ENCODE results near the gene MORC1.

The MORC1 gene

GRCh38 chr3:109114746-109115145 is 3.2 kb downstream of the MORC1 start:
- no peak for DNase-seq (ENCODE audit: low read depth)
- H3K4me3 ChIP-seq (replicated peaks; ENCODE audit: low read depth, low read length): no peak overlapping the region
- no peak for TF ChIP-seq CTCF (IDR thresholded peaks at IDR 0.05; ENCODE audit: low read length, missing control alignments)

- H3K4me3 ChIP-seq (replicated peaks; ENCODE audit: low read depth, low read length): no peak overlapping the region
- TF ChIP-seq CTCF (IDR thresholded peaks at IDR 0.05; ENCODE audit: low read length, missing control alignments): no peak
- DNase-seq (ENCODE audit: low read depth): no peak
Observed at GRCh38 chr3:109112946-109113760, 4.8 kb downstream of the MORC1 start.

GRCh38 chr3:109109574-109109973 is 8.4 kb downstream of the MORC1 start:
- no peak for DNase-seq (ENCODE audit: low read depth)
- TF ChIP-seq CTCF (IDR thresholded peaks at IDR 0.05; ENCODE audit: low read length, missing control alignments): no peak
- H3K4me3 ChIP-seq (replicated peaks; ENCODE audit: low read depth, low read length): no peak overlapping the region

- DNase-seq (ENCODE audit: low read depth): no peak
Observed at GRCh38 chr3:109098079-109098644, 19.8 kb downstream of the MORC1 start.

GRCh38 chr3:109095166-109095565 is 22.8 kb downstream of the MORC1 start:
- no peak overlapping the region for H3K4me3 ChIP-seq (replicated peaks; ENCODE audit: low read depth, low read length)
- no peak for DNase-seq (ENCODE audit: low read depth)
- no peak for TF ChIP-seq CTCF (IDR thresholded peaks at IDR 0.05; ENCODE audit: low read length, missing control alignments)

More at GRCh38 chr3:109098079-109098644, 19.8 kb downstream of the MORC1 start:
- H3K4me3 ChIP-seq (replicated peaks; ENCODE audit: low read depth, low read length): no peak overlapping the region
- no peak for TF ChIP-seq CTCF (IDR thresholded peaks at IDR 0.05; ENCODE audit: low read length, missing control alignments)

GRCh38 chr3:109093561-109093960 is 24.4 kb downstream of the MORC1 start:
- DNase-seq (ENCODE audit: low read depth): no peak
- no peak overlapping the region for H3K4me3 ChIP-seq (replicated peaks; ENCODE audit: low read depth, low read length)
- no peak for TF ChIP-seq CTCF (IDR thresholded peaks at IDR 0.05; ENCODE audit: low read length, missing control alignments)

Measured in fibroblast of pulmonary artery (primary cell).